Activated naive CD4-positive, alpha-beta T cell treated with Interleukin-2 at 50 U/mL for 16 hours (primary cell): ENCODE data around the gene PSMD2.
A peak's percentile ranks its signal among the peaks of the same experiment; 100 is the strongest.

ENCODE experiments used
- DNase-seq: peaks from one replicate; pipeline ENCODE4 v3.0.0-alpha.2; 2020

The PSMD2 gene

GRCh38 chr3:184343200-184343876 is 44.3 kb downstream of the PSMD2 start:
- no peak for DNase-seq

DNA sequence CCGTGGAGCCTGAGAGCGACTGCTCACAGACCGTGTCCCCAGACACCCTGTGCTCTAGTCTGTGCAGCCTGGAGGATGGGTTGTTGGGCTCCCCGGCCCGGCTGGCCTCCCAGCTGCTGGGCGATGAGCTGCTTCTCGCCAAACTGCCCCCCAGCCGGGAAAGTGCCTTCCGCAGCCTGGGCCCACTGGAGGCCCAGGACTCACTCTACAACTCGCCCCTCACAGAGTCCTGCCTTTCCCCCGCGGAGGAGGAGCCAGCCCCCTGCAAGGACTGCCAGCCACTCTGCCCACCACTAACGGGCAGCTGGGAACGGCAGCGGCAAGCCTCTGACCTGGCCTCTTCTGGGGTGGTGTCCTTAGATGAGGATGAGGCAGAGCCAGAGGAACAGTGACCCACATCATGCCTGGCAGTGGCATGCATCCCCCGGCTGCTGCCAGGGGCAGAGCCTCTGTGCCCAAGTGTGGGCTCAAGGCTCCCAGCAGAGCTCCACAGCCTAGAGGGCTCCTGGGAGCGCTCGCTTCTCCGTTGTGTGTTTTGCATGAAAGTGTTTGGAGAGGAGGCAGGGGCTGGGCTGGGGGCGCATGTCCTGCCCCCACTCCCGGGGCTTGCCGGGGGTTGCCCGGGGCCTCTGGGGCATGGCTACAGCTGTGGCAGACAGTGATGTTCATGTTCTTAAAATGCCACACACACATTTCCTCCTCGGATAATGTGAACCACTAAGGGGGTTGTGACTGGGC is 45.7 kb downstream of the PSMD2 start:
- DNase-seq: no peak

DNA sequence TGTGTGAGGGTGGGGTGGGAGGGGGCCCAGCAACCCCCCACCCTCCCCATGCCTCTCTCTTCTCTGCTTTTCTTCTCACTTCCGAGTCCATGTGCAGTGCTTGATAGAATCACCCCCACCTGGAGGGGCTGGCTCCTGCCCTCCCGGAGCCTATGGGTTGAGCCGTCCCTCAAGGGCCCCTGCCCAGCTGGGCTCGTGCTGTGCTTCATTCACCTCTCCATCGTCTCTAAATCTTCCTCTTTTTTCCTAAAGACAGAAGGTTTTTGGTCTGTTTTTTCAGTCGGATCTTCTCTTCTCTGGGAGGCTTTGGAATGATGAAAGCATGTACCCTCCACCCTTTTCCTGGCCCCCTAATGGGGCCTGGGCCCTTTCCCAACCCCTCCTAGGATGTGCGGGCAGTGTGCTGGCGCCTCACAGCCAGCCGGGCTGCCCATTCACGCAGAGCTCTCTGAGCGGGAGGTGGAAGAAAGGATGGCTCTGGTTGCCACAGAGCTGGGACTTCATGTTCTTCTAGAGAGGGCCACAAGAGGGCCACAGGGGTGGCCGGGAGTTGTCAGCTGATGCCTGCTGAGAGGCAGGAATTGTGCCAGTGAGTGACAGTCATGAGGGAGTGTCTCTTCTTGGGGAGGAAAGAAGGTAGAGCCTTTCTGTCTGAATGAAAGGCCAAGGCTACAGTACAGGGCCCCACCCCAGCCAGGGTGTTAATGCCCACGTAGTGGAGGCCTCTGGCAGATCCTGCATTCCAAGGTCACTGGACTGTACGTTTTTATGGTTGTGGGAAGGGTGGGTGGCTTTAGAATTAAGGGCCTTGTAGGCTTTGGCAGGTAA is 46.5 kb downstream of the PSMD2 start:
- no peak for DNase-seq

DNA sequence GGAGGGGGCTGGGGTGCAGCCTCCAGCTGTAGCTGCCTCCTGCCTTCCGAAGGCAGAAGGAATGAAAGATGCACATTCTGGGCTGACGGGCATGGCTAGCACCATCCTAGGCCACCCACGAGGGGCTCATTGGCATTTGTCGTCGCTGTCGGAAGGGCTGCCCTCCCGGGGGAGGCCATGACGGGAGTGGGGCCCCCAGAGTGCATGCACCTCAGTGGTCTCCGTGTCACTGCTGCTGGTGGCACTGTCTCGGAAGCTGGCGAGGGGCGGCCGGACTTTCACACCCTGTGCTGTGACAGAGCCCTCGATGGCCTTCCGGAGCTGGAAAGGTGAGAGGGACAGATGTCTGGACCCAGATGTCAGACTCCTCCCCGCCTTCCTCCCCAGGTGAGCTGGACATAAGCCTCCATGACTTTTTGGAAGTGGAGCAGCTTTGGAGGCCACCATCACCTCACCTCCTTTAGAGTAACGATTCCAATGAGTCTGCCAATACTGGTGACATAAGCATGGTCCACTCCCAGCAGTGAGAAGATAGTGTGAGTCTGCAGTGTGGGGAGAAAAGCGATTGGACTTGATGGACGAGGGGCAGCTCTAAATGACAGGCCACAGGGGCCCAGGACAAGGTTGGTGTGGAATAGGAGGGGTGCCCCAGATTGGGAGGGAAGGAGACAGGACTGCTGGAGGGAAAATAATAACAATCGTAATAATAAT is 47.6 kb downstream of the PSMD2 start:
- no peak for DNase-seq

GRCh38 chr3:184347321-184348056 is 48.4 kb downstream of the PSMD2 start:
- no peak for DNase-seq

- no peak for DNase-seq
These were observed 49.0 kb downstream of the PSMD2 start for GRCh38 chr3:184348057-184348382.

DNA sequence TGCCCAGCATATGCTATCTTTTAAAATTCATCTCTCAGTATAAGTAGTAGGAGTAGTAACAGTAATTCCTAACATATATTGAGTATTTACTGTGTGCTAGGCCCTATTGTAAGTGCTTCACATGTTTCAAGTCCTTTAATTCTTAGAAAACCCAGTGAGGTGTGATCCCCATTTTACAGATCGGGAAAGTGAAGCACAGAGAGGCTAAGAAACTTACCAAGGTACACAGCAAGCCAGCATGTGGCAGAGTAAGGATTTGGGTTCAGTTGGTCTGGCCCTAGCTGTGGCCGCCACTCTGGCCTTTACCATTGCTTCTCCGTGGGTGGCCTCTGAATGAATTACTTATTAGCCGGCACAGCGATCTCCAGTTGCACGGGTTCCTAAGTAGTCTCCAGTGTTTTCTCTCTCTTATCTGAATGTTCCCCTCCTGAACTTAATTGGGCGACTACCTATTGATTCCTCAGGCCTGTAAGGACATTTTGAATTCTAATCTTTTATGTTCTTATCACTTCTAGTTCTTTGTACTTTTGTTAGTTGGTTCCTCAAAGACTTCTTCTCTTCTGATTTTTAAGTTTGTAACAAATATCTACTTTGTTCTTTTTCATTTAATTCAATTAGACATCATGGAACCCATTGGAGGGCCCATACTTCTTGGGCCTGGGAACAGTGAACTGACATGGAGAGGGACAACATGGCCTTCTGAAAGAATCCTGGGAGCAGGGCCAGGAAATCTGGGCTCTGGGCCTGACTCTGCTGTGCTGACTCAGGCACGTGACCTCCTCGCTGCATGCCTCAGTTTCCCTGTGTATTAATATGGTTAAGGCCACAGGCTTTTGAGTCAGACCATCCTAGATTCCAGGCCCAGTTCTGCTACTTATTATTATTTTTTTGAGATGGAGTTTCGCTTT is 50.8 kb downstream of the PSMD2 start:
- DNase-seq: no peak

DNA sequence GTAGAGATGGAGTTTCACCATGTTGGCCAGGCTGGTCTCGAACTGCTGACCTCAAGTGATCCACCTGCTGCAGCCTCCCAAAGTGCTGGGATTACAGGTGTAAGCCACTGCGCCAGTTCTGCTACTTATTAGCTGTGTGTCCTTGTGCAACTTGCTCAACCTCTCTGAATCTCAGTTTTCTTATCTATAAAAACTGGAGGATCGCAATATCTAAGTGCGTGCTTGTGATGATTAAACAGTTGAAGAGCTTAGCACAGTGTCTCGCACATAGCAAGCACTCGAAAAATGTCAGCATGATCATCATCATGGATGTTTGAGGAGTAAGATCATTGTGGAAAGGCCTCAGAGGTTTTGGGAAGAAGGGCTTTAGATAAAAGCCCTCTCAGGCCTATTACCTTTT is 51.6 kb downstream of the PSMD2 start:
- no peak for DNase-seq

DNA sequence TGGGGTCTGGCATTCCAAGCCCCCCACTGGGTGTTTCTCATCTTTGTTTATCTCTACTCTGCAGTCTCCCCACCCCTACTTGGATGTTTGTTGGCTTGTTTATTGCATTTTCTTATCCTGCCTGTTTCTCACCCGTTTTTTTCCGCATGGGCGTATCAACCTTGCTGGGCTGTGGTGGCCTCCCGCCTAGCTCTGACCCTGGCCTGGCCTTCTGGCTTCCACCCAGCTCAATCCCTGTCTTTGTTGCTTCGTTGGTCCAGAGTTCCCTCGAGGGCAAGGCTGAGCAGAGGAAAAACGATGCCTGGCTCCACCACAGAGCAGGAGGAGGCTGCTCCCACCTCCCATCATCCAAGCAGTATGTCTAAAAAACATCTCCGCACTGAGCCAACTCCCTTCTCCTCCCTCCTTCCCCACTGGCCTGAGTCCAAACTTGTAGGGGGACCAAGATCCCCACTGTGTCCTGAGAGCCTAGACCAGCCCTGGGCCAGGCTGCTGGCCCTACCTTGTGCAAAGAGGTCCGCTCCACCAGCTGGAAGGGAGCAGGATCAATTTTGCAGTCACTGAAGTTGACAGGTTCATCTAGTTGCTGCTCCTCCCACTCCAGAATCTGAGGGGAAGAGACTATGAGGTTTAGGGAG is 52.6 kb downstream of the PSMD2 start:
- no peak for DNase-seq

GRCh38 chr3:184352149-184352785 is 53.2 kb downstream of the PSMD2 start:
- DNase-seq: no peak

- DNase-seq: no peak
These were observed 54.0 kb downstream of the PSMD2 start for GRCh38 chr3:184352897-184353545.

GRCh38 chr3:184353546-184353941 is 54.5 kb downstream of the PSMD2 start:
- no peak for DNase-seq

DNA sequence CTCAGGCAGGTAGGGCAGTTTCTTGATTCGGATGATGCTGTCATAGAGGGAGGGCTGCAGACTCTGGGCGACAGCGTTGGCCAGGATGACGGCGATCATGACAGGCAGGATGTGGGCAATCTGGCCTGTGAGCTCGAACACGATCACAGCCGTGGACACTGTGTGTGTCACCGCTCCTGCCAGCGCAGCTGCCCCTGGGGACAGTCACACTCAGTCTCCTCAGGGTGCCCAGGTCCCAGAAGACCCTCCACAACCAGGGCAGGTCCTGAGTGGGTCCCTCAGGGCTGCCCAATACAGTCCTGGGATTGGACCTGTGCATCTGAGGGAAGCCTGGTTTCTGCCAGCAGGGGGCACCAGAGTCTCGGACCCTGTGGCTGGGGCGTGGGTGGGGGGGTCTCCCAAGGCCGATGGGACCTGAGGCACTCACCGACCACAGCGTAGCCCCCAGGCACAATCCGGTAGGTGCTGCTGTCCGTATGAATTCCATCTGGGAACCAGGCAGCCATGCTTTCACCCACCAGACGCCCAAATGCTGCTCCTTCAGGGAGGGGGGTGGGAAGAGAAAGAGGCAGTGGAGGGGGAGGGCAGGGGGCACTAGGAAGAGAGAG is 55.2 kb downstream of the PSMD2 start:
- peak; percentile 69 for DNase-seq

DNA sequence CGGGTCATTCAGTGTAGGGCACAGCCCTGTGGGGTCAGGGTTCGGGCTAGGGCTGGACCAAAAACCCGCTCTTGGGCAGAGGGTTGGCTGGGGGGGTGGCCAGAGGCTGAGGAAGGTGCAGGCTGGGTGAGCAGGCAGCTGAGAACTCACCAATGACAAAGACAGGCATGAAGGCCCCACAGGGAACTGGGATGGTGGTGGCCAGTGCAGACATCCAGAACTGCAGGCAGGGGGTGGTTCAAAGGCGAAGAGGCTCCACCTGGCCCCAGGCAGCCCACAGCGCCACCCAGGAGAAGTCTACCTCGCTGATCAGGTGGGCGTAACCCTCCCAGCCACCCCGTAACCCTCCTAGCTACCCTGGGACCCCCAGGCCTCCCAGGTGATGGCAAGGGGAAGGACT is 55.7 kb downstream of the PSMD2 start:
- DNase-seq: no peak

- DNase-seq: no peak
These were observed 56.4 kb downstream of the PSMD2 start for GRCh38 chr3:184355261-184356040.

- no peak for DNase-seq
These were observed 58.4 kb downstream of the PSMD2 start for GRCh38 chr3:184357248-184358123.

DNA sequence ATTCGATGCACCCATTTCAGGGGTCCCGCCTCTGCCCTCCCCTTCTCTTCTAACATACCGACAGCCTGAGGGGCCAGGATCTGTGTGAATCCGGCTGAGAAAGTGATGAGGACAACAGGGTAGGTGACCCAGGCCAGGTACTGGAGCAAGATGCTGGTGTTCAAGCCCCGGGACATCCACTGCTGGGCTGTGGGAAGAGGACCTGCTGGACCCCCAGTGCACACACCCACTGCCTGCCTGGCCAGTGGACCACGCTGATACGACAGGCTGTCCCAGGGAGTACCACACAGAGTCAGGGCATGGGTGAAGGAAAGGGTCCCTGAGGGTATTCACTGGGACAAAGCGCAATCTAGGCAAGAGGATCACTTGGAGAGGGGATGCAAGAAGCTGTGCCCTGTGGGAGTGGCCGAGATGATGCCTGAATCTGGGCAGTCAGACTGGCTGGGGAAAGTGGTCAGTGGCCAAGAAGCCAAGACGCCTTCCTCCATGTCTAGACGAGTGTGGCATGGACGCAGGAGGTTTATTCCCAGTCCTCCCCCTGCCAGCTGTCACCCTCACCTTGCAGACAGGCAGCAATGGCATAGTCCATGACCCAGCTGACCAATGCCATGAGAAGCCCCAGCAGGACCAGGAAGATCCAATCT is 59.2 kb downstream of the PSMD2 start:
- DNase-seq: no peak
